GM12891 (cell line): ENCODE data around the gene MRPL34.

ENCODE experiments used
- POLR2A ChIP-seq: IDR thresholded peaks from 2 replicates; pipeline ENCODE4 v1.6.1; 2011; ENCODE audit warnings: low read depth, low read length, control low read depth
- POLR2AphosphoS5 ChIP-seq: IDR thresholded peaks from 2 replicates; pipeline ENCODE4 v1.6.1; 2011; ENCODE audit warnings: low read depth, low read length, control low read depth
- TAF1 ChIP-seq: IDR thresholded peaks from 2 replicates; pipeline ENCODE4 v1.6.1; 2011; ENCODE audit warnings: low read depth, low read length, control low read depth

- TF ChIP-seq POLR2A: no peak; the same call in 1 of the 2 replicates
- TF ChIP-seq POLR2AphosphoS5: no peak
- no peak for TF ChIP-seq TAF1
Measured at GRCh38 chr19:17266589-17266974, 39.1 kb upstream of the MRPL34 start.
